ENCODE data around the gene PACSIN2.
"Not testable (repeated sequence)": the region's sequence is repeated elsewhere in the genome, so short reads cannot be mapped to it uniquely, and the experiment has no call there.

The PACSIN2 gene

GRCh38 chr22:42992092-42992491 lies 22.9 kb downstream of the PACSIN2 start:
- DNase-seq (ENCODE audit: low read depth, low spot score), result no peak

DNA sequence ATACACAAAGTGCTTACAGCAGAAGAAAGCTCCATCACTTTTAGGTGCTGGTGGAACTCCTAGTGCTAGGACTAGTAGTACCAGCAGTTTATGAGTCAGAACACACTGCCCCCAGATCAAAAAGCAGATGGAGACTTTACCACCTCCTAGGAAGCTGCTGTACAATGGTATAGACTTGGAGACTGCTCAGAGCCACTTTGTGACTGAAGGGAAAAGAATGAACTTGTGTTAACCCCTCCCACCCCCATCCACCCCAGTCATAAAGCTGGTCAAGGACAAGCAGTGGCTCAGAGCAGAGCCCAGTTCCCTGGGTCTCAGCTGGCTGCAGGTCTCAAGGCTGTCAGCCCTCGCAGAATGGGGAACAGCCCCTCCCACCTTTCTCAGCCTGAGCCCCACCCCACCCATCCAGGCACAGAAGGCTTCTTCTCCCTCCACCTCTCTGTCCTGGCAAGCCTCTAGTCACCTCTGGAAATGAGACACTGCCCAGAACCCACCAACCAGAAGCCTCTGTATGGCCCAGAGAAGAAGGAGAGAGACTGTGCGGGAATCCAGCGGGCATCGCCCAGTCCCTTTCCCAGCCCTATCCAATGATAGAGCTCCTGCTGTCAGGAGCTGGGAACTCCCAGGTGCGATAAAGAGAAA lies 23.8 kb downstream of the PACSIN2 start:
- no peak for DNase-seq (ENCODE audit: low read depth, low spot score)

DNA sequence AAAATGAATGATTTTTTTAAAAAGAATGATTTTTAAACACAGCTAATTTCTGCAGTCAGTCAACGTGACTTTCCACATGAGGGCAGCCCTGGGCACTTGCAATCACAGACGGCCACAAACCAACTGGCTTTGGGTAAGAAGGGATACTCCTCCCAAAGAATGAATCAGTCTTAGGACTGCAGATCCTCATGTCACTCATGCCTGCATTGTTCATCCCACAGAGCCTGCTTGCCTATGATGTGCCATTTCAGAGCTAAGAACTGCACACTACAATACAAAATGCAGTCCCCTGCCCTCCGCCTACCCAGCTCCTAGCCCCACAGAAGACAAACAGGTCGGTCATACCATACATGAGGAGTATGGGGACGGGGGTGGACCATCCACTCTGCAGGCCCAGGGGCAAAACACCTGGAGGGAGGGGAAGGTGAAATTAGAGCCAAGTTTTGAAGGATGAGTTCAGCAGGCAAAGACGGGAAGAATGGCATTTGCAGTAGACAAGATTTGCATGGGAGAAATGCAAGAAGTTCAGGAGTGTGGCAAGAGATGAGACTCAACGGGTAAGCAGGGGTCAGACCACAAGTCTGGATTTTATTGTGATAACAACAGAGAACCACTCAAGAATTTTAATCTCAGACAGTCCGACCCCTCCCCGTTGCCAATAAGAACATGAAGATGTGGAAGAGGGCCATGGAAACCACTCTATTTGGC lies 24.7 kb downstream of the PACSIN2 start:
- DNase-seq (ENCODE audit: low read depth, low spot score), result no peak

DNA sequence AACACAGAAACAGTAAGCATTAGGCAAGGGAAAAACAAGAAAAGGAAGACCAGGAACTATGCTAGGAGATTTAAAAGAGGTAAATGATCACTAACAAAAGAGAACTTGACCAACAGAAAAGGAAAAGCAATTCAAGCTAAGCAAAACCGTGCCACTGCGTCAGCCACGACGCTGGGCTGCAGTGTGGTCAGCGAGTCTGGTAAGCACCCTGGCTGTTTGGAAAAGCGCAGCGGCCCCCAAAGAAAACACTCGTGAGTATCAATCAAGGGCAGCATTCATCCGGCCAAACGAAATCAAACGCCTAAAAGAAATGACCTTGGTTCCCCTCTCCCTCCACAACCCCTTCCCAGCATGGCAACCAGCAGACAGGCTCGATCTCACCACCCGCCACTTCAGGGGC lies 28.8 kb downstream of the PACSIN2 start:
- DNase-seq (ENCODE audit: low read depth, low spot score), result no peak

- DNase-seq (ENCODE audit: low read depth, low spot score), result no peak
Measured at GRCh38 chr22:42985531-42985905, 29.4 kb downstream of the PACSIN2 start.

GRCh38 chr22:42984814-42985530 lies 30.0 kb downstream of the PACSIN2 start:
- no peak for DNase-seq (ENCODE audit: low read depth, low spot score)

DNA sequence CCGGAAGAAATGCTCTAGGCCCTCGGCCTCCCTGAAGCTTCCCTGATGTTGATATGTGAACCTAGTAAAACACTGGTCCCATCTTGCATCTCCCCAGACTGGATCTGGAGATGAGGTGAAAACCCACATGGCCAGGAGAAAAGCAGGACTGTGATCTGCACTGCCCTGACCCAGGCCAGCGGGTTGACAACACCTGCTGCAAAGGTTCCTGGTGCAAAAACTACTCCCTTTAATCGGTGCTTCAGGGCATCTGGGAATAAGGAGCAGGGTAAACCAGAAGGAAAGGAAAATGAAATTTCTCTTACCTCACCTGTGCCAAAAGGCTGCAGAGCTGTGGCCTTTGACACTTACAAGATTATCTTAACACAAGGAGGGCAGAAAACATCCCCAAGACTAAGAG lies 30.6 kb downstream of the PACSIN2 start:
- no peak for DNase-seq (ENCODE audit: low read depth, low spot score)

GRCh38 chr22:42983470-42983869 lies 31.5 kb downstream of the PACSIN2 start:
- no peak for DNase-seq (ENCODE audit: low read depth, low spot score)

DNA sequence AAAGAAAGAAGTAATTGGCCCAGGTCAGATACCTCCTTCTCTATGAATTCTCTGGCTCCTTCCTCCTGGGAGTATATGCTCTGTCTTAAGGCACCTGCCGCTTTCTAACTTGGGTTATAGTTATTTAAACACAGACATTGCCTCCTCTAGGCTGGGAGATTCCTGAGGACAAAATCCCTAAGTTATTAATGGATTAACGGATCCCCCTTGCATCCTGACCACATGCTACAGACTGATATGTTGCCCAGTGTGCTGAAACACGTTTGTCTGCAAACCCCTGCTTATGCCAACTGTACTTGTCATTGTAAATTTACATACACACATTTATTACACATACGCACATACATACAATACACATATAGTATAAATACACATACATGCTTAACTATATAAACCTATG lies 35.3 kb downstream of the PACSIN2 start:
- no peak for DNase-seq (ENCODE audit: low read depth, low spot score)

DNA sequence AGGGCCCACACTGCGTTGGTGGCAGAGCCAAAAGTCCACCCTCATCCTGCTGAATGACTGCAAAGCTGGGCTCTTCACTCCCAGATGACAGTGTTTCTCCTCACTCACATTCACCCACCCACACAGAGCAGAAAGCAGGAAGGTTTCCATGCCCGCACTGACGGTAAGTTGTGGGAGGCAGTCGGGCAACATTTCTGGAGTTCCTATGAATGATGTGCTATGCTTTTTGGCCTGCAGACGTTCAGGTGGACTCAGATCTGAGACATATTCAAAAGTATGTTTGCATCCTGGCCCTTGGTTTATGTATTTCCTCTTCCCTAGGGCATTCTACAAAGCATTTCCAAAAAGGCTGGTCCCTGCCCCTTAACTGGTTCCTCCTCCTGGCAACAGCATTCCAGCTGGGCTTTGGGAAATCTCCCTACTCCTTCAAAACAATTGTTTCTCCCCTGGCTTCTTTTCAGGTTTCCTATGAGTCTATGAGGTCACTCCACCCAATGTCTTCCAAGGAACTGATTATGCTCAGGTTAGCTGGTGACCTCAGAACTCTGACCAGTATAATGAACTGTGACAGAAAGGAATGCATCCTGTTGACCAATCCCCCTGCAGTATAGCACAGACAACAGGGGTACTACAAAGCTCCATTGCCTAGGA lies 36.4 kb downstream of the PACSIN2 start:
- DNase-seq (ENCODE audit: low read depth, low spot score), result no peak

- DNase-seq (ENCODE audit: low read depth, low spot score), result no peak
Measured at GRCh38 chr22:42977569-42977968, 37.4 kb downstream of the PACSIN2 start.

- no peak for DNase-seq (ENCODE audit: low read depth, low spot score)
Measured at GRCh38 chr22:42976217-42976933, 38.6 kb downstream of the PACSIN2 start.

DNA sequence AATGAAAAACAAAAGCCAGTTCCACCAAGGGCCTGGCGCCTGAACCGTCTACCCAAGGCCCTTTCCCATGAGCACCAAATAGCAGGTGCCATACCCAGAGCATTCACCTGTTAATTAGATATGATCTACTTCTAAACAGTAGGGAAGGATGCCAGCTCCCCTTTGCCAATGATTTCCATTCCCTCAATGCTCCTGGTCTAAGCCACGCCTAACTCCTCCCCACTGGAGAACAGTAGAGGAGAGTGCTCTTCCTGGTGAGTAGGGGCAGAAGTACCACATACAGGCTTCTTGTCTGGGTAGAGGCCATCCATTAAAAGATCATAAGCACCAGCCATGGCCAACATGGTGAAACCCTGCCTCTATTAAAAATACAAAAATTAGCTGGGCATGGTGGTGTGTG lies 40.7 kb downstream of the PACSIN2 start:
- DNase-seq (ENCODE audit: low read depth, low spot score), result no peak

- no peak for DNase-seq (ENCODE audit: low read depth, low spot score)
Measured at GRCh38 chr22:42973536-42973881, 41.4 kb downstream of the PACSIN2 start.

DNA sequence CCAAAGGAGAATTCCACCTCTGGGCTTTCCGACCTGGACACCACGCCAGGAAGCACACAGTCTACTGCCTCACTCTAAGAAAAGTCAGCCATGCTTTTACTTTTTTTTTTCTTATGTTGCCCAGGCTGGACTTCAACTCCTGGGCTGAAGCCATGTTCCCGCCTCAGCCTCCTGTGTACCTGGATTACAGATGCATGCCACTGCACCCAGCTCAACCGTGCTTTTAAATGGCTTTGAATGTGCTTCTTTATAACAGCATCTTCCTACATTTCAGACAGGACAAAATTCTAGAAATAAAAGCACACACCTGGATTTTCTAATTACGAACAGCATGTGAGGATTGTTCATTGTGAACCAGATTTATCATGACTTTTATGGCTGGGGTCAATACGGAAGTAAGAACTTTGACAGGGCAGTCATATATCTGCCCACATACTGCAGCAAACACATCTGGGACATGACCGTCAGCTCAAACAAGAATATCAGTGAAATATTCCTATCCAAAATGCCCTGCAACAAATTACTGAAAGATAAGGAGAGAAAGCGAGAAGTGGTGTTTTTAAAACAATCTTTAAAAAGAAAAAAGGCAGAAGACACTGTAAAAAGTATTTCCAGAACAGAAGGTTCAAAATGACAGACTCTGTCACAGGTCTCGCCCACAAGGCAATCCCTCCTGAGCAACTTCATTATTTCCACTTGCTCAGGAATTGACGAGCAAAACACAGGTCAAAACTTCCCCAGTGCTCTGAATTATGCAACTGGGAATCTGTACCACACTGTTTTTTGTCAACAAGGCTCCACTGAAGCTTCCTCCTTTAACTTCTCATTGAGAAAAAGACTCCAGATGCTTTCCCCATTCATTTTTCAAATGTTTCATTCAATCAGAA lies 42.1 kb downstream of the PACSIN2 start:
- DNase-seq (ENCODE audit: low read depth, low spot score), result no peak

- DNase-seq (ENCODE audit: low read depth, low spot score), result not testable (repeated sequence)
Measured at GRCh38 chr22:42971473-42971860, 43.5 kb downstream of the PACSIN2 start.

GRCh38 chr22:42970029-42970428 lies 44.9 kb downstream of the PACSIN2 start:
- no peak for DNase-seq (ENCODE audit: low read depth, low spot score)

- DNase-seq (ENCODE audit: low read depth, low spot score), result no peak
Measured at GRCh38 chr22:42969348-42969975, 45.5 kb downstream of the PACSIN2 start.

GRCh38 chr22:42967933-42968332 lies 47.0 kb downstream of the PACSIN2 start:
- DNase-seq (ENCODE audit: low read depth, low spot score), result no peak

- DNase-seq (ENCODE audit: low read depth, low spot score), result no peak
Measured at GRCh38 chr22:42967005-42967404, 47.9 kb downstream of the PACSIN2 start.

Measured in brain pericyte (primary cell).